ENCODE results near the gene EVI5.
A peak's percentile ranks its signal among the peaks of the same experiment; 100 is the strongest.

EVI5 gene

GRCh38 chr1:92461364-92462097 lies 323.4 kb downstream of the EVI5 start:
- TF ChIP-seq CTCF (IDR thresholded peaks at IDR 0.05; ENCODE audit: low read length, missing control alignments), result no peak
- no peak for DNase-seq (ENCODE audit: low read depth)
- no peak overlapping the region for H3K4me3 ChIP-seq (replicated peaks; ENCODE audit: low read depth, low read length)

GRCh38 chr1:92459871-92460320 lies 325.0 kb downstream of the EVI5 start:
- peak; percentile 8 for DNase-seq (ENCODE audit: low read depth)
- TF ChIP-seq CTCF (IDR thresholded peaks at IDR 0.05; ENCODE audit: low read length, missing control alignments), result no peak
- no peak overlapping the region for H3K4me3 ChIP-seq (replicated peaks; ENCODE audit: low read depth, low read length)

Data from fibroblast of pulmonary artery (primary cell).